CD4-positive, alpha-beta T cell treated with Interleukin-10 for 1 hour (primary cell): Measurements from ENCODE around the gene PRAME.
A peak's percentile ranks its signal among the peaks of the same experiment; 100 is the strongest.
"Not testable (repeated sequence)": the region's sequence is repeated elsewhere in the genome, so short reads cannot be mapped to it uniquely, and the experiment has no call there.

Source experiments
- DNase-seq: peaks from one replicate; pipeline ENCODE4 v3.0.0-alpha.2; 2020

Gene PRAME

DNA sequence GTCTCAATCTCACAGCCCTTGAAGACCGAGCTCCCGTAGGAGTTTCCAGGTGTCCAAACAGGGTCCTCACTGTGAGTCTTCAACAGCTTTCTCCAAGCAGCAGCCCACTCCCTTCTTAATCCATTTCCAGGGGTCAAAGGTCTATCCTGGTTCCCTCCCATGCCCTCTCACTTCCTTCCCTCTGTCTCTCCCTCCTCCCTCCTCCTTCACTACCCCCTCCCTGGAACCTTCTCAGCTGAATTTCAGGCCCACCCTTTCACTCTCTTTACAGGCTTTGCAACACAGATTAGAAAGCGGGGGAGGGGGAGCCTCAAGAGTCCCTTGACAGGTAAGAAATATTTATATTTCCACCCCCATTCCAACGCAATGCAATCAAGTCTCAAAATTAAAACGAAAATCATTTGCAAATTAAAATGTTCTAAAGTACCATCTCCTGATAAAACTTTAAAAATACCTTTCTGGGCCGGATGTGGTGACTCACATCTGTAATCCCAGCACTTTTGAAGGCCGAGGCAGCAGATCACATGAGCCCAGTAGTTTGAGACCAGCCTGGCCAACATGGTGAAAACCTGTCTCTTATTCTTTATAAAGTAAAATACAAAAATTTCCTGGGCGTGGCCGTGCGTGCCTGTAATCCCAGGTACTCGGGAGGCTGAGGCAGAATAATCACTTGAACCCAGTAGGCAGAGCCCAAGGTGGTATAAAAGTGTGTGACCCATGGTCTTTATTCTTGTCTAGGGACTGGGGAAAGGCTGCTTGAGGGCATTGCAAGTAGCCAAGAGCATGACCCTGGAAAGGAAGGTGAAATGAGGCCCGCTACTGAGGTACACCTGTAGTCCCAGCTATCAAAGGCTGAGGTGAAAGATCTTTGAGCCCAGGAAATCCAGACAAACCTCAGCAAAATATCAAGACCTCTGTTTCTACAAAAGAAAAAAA is 38.1 kb downstream of the PRAME start:
- DNase-seq, result peak; percentile 4

DNA sequence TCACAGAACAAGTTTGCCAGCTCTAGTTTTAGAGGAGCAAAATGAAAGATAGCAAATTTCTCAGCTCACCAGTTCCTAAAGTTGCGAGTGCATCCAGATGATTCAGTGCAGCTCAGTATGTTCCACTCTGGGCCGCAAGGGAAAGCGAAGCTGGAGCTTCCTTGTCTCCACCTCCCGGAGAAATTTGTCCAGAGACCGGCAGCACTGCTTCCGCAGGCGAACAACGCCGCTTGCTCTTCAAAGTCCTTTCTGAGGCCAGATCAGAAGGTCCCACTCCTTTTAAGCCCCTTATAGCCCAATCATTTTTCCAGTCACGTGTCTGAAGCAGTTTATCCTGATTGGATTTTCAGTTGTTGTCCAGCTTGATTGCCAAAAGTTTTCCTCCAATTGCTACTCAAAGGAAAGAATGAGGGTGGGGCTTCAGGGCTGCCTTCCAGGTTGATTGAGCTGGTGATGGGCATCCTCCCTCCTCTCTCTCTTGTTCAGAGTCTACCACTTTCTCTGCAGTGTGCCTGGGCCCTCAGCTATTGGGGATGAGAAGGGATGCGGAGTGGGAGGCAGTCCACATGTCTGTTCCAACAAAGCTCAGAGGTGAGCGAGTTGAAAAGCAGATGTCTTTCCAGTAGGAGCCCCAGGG is 38.9 kb downstream of the PRAME start, which contains the start of gene ZNF280A:
ZNF280A (minus strand) TSS at position 251 of the 637 bp plus-strand sequence. CDS start 4,640 bp downstream, outside the sequence.
- DNase-seq, result no peak

DNA sequence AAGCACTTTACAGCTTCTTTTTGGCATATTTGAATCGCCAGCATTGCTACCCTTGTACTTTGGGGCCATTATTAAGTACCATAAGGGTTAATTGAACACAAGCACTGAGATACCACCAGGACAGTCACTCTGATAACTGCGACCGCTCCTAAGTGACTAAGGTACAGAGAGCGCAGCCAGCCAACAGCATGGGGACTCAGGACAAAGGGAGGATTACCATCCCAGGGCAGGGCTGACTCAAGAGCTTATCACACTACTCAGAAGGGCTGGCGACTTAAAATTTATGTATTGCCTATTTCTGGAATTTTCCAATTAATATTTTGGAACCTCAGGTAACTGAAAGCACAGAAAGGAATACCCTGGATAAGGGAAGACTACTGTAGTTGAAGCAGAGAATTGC is 39.5 kb downstream of the PRAME start:
- no peak for DNase-seq

DNA sequence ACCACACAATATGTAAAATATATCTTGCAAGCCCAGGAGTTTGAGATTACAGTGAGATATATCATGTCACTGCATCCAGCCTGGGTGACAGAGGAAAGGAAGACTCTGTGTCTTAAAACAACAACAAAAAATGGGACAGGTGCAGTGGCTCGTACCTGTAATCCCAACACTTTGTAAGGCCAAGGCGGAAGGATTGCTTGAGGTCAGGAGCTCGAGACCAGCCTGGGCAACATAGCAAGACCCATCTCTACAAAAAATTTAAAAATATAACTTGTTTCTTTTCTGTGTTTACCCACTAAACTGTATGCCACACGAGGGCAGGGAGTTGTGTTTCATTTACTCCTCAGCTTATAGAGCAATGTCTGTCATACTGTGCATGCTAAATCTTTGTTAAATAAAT is 42.1 kb downstream of the PRAME start:
- no peak for DNase-seq

DNA sequence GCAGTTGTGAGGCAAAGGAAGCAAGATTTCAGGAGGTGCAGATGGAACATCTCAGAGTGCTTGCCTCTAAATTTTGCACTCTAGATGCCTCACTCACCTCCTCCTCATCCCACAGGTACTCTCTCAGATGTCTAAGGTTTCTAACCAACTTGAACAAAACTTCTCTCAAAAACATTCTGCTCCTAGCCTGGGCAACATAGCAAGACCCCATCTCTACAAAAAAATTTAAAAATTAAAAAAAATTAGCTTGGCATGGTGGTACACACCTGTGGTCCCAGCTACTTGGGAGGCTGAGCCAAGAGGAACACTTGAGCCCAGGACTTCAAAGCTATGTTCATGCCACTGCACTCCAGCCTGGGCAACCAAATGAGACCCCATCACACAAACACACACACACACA is 43.2 kb downstream of the PRAME start:
- no peak for DNase-seq

DNA sequence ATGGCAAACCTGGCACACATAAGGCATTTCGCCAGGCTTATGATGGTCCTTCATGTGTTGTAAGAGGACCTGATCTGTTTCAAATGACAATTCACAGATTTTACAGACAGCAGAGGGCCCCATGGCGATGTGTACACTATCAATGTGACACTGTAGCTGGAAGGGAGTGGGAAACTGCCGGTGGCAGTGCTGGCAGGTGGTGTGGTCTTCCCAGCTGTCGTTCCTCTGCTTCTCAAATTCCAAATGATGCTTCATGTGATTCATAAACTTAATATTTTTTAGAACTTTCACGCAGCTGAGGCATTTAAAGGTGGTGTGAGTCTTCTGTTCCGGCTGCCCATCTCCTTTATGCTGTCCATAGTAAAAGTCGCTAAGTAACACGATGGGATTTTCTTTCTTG is 44.6 kb downstream of the PRAME start:
- DNase-seq, result not testable (repeated sequence)

DNA sequence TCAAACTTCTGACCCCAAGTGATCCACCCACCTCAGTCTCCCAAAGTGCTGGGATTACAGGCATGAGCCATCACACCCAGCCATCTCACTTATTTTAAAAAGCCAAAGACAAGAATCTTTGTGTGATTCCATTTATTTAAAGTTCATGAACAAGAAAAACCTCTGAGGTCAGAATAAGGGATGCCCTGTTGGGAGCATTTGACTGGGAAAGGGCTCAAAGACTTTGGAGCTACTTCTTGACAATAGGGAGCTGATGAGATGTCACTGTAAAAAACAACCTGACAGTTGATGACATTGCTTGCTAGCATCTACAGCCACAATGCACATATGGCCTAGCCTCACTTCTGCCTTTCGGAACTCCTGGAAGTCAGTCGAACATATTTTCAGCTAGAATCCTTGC is 45.4 kb downstream of the PRAME start:
- DNase-seq, result no peak

DNA sequence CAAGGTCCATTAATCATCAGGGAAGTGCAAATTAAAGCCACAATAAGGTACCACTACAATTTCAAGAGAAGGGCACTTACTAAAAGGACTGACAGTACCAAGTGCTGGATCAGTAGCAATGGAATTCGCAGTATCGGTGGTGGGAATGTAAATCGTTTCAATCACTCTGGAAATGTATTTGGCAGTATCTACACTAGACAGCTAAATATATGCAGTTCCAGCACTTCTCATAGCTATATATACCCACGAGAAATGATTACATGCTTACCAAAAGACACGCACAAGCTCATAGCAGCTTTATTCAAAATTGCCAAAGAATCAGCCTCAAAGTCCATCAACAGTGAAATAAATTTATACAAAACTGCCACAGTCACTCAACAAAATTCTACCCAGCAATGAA is 46.1 kb downstream of the PRAME start:
- DNase-seq, result no peak

DNA sequence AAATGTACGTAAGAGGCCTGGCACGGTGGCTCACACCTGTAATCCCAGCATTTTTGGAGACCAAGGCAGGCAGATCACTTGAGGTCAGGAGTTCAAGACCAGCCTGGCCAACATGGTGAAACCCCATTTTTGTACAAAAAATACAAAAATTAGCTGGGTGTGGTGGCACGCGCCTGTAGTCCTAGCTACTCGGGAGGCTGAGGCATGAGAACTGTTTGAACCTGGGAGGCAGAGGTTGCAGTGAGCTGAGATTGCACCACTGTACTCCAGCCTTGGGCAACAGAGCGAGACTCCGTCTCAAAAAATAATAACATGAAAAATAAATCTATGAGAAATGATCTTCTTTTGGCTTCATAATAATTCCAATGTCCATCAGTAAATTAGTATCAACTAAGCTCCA is 48.2 kb downstream of the PRAME start:
- not testable (repeated sequence) for DNase-seq

DNA sequence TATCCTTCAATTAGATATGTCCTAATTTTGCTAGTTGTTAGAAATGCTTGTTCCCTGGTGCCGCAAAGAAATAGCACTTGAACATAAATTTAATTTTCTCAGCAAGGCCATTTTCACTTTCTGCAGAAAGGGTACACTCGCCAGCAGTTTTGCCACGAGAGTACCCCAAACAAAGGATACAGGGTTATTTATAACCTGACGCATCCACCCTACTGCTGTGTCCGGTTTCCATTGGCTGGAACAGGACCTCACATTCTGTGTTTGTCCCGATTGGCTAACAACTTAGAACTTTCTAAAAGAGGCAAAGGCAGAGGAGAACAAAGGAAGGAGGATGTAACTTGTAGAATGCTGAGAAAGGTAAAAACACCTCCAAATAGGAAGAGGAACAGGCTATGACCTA is 49.2 kb downstream of the PRAME start:
- DNase-seq, result not testable (repeated sequence)

DNA sequence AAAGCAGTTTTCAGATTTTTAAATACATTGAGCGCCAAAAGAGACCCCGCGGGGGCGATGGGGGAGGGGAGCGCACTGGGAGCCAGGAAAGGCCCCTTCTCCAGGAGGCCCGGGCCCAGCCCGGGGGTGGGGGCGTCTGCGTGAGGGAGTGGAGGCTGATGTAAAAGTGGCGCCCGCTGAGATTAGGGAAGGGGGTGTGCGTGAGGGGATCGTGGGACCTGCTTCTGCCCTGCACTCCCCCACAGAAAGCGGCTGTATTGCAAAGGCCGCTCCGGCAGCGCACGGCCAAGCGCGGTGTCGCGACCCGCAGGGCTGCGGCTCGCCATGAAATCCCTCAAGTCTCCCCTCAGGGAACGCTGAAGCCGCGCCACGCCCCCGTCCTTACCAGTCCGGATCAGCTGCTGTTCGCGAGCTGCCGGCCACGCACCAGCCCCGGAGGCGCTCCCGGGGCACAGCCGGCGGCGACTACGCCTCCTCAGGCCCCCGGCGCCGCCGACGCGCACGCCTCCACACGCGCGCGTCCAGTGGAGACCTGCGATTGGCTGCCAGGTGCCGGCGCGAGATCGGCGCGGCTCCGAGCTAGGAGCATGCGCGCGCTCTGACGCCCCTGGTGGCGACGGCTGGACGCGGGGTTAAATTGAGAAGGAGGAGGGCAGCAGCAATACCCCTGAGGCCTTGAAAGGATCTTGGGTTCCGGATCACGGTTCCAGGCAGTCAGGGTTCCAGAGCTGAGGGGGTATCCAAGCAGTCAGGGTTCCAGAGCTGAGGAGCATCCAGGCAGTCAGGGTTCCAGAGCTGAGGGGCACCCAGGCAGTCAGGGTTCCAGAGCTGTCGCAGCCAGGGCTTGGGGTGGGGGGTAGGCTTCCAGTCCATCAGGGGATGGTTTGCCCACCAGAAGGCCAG is 50.5 kb downstream of the PRAME start, which contains the start of gene ZNF280B:
ZNF280B (minus strand) TSS at position 469 of the 903 bp plus-strand sequence. CDS start 19,344 bp downstream, outside the sequence.
- peak; percentile 86 for DNase-seq

DNA sequence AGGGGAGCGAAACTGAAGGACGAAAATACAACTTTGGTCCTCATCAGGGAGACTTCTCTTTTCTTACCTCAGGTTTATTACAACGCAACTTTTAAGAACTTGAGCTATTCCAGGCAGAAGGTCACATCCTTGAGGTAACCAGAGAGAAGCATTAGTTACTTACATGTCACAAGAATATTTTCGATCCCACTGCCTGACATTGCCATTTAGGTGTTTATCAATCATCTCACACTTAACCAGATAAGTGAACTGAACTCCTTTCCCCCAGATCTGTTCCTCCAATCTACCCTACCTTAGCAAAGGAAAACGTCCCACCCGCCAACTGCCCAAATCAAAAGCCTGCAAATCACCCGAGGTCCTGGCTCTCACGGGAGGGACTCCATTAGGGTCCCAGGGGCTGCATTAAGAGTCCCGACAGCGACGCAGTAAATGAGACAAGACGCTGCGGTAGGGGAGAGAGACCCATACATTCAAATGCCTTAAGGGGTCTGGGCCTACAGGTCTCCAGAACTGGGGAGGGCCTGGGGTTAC is 51.3 kb downstream of the PRAME start:
- no peak for DNase-seq

DNA sequence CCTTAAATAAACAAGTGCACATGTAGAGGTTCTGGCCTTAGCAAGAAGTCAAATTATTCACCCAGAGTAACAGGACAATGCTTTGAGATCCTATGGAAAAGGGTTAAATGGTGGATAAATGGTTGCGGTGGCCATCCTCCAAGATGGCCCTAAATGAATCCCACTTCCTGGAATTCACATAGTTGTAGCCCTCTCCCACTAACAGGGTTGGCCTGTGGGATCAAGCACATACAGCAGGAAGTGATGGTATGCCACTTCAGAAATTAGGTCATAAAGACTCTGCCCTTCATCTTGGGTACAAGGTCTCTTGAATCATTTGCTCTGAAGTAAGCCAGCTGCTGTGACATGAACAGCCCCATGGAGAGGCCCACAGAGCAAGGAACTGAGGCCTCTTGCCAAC is 52.3 kb downstream of the PRAME start:
- DNase-seq, result no peak

DNA sequence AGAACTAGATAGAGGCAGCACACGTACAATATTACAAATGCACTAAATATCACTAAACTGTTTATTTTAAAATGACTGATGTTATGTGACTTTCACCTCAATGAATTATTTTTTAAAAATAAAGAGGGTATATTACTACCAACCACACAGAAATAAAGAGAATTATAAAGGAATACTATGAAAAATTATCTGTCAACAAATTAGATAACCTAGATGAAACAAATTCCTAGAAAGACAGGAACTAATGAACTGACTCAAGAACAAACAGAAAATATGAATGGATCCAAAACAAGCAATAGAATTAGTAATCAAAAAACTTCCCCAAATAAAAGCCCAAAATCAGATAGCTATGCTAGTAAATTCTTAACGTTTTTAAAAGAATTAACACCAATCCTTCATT is 60.8 kb downstream of the PRAME start:
- DNase-seq, result no peak
